ENCODE results near the gene RENBP.

The RENBP gene

DNA sequence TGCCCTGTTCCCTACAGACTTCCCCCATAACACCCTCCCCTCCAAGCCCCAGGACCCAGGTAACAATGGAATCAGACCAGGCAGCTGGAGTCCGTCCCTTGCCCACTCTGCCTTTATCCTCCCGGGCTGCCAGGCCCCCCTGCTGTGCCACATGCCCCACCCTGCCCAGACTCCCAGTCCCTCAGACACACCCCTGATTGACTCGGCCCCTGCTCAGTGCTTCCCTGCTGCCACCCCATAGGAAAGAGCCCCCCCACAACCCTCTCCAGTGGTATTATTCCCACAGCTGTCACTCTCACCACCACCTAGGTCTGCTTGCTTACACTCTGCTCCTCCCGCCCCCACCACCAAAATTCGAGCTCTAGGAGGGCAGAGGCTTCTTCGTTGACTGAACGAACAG lies 4.9 kb downstream of the RENBP start:
- FAIRE-seq (no peak), DNase-seq (ENCODE audit: insufficient read length) (no peak)
- TF ChIP-seq POLR2A (IDR thresholded peaks at IDR 0.05; ENCODE audit: low read depth, low read length) (no peak), TAF1 (IDR thresholded peaks at IDR 0.05; ENCODE audit: borderline replicate concordance, low read depth, low read length) (no peak), POLR2AphosphoS5 (IDR thresholded peaks at IDR 0.05; ENCODE audit: low read depth, low read length) (no peak)

DNA sequence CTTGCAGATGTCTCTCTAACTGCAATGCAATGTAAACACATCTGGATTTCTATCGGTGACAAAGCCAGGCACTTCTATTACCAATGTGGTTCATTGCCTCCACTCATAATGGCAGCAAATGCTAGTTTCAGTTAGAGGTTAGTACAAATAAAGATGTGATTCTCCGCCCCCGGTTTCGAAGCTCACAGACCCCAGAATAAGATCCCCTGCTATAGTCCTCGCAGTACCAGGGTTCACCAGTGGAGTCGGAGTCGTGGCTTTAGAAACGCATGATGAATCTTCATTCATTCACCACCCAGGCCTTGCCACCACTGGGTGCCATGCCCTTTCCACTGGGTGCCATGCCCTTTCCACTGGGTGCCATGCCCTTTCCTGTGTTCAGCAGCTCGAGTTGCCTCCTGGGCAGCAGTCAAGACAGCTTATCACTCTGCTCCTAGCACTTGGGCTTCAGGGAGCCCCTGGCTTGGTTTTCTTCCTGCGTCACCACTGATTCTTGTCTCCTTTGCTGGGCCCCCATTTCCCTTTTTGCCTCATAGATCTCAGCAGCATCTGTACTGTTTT lies 6.1 kb downstream of the RENBP start:
- DNase-seq (ENCODE audit: insufficient read length) (no peak), FAIRE-seq (no peak)
- TF ChIP-seq POLR2AphosphoS5 (IDR thresholded peaks at IDR 0.05; ENCODE audit: low read depth, low read length) (no peak), POLR2A (IDR thresholded peaks at IDR 0.05; ENCODE audit: low read depth, low read length) (no peak), TAF1 (IDR thresholded peaks at IDR 0.05; ENCODE audit: borderline replicate concordance, low read depth, low read length) (no peak)

DNA sequence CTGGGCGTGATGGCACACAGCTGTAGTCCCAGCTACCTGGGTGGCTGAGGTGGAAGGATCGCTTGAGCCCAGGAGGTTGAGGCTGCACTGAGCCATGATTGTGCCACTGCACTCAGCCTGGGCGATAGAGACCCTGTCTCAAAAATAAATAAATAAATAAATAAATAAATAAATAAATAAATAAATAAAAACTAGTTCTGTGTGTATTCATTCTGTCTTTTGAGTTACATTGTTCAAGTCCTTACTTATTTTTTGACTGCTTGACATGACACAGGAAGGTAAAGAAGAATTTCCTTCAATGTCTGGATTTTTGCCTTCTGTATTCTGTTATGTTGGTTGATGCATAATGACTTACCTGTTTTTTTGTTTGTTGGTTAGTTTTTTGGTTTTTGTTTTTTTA lies 7.4 kb downstream of the RENBP start:
- no peak for FAIRE-seq

DNA sequence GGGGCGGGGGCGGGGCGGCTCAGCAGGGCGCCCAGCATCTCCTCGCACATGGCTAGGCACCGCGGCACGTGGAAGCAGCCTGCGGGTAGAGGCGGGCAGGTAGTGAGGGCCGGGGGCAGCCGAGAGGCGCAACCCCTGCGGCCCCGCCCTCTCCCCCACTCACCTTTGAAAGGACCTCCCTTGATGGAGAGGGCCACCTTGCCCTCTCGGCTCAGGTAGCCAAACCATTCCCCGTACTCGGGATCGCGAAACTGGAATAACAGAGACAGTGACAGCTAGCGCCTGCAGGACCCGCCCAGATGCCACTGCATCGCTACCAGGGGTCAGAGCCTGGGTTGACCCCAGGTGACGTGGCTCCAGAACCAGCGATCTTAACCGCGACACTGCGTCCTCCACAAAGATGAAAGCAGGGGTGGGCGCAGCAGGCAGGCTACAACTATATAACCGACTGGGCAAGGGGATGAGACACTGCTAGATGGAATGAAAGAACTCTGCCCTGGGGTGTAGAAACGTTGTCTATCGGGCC lies 9.1 kb downstream of the RENBP start:
- TF ChIP-seq POLR2AphosphoS5 (IDR thresholded peaks at IDR 0.05; ENCODE audit: low read depth, low read length) (no peak), TAF1 (IDR thresholded peaks at IDR 0.05; ENCODE audit: borderline replicate concordance, low read depth, low read length) (no peak), POLR2A (IDR thresholded peaks at IDR 0.05; ENCODE audit: low read depth, low read length) (no peak)
- FAIRE-seq (peak; percentile 24), DNase-seq (ENCODE audit: insufficient read length) (no peak)

More for the DNA sequence above, 7.4 kb downstream of the RENBP start:
- no peak for TF ChIP-seq TAF1 (IDR thresholded peaks at IDR 0.05; ENCODE audit: borderline replicate concordance, low read depth, low read length)
- TF ChIP-seq POLR2AphosphoS5 (IDR thresholded peaks at IDR 0.05; ENCODE audit: low read depth, low read length): no peak
- no peak for TF ChIP-seq POLR2A (IDR thresholded peaks at IDR 0.05; ENCODE audit: low read depth, low read length)
- DNase-seq (ENCODE audit: insufficient read length): no peak

DNA sequence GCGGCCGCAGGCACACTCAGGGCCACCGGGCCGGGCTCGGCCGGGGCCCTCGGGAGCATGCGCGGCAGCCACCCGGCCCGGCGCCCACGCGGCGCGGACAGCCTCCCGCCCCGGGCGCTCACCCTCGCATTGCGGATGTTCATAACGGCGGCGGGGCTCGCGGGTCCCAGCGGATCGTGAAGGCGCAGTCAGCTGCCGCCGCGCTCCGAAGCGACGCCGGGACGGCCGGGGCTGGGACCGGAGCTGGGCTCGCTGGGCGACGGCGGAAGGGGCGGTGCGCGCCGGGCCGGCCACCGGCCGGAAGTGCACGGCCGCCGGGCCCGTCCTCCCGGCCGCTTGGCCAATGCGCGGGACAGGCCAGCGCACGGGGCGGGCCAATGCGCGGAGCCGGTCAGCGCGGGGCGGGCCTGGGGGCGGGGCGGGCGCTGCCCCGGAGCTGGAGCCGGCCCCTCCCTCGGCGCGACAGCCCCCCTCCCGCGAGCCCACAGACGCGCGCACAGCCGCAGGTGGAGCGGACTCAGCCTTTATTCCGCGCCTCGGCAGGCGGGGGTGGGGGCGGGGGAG lies 9.6 kb downstream of the RENBP start, which contains the start of gene NAA10:
Gene NAA10 (minus strand): TSS at position 276 of the 564 bp plus-strand sequence. CDS start 133 bp downstream, at position 143.
- DNase-seq (ENCODE audit: insufficient read length) (peak; percentile 97), FAIRE-seq (peak; percentile 97)
- TF ChIP-seq POLR2A (IDR thresholded peaks at IDR 0.05; ENCODE audit: low read depth, low read length) (peak; percentile 55; the same call in 1 of the 2 replicates), TAF1 (IDR thresholded peaks at IDR 0.05; ENCODE audit: borderline replicate concordance, low read depth, low read length) (no peak), POLR2AphosphoS5 (IDR thresholded peaks at IDR 0.05; ENCODE audit: low read depth, low read length) (no peak)

DNA sequence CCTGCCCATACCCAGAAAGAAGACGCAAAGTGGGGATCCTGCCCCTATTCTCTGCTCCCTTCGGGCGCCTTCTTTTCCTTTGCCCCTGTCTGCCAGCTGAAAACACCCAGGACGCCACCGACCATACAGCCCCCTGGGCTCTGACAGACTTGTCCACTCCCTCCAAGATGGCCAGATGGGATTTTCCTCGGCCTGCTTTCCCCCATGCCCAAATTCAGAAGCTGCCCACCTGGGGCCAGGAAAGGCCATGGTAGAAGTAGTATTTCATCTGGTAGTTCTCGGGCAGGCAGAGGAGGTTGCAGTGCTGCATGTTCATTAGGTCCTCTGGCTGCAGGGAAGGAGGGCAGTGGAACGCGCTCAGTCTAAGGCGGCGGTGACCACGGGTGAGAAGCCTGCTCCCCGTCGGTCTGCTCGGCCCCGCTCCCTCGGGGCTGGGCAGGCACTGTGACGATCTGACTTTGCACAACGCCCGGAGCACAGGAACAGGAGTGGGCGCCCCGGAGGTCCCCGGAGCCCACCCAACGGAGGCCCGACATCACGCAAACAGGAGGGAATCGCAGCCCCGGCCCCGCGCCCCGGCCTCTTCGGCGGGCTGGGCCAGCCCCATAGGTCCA lies 10.2 kb downstream of the RENBP start:
- TF ChIP-seq POLR2A (IDR thresholded peaks at IDR 0.05; ENCODE audit: low read depth, low read length) (no peak), POLR2AphosphoS5 (IDR thresholded peaks at IDR 0.05; ENCODE audit: low read depth, low read length) (no peak), TAF1 (IDR thresholded peaks at IDR 0.05; ENCODE audit: borderline replicate concordance, low read depth, low read length) (no peak)
- DNase-seq (ENCODE audit: insufficient read length) (no peak), FAIRE-seq (peak; percentile 24)

DNA sequence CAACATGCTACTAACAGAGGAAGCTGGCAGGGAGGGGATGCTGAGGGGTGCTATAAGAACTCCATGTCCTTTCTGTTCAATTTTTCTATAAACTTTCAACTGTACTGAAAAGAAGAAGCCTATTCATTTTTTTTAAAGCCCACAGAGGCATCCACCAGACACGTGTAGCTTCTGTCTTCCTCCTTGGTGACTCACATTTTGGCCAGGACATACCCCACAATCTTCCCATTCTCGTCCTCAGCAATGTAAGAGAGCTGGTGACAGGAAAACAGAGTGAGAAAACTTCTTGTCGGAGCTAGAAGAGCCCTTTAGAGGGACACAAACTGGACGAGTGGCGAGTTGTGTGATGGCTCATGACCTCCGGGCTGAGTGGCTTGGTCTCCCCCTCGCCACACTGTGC lies 10.7 kb downstream of the RENBP start:
- DNase-seq (ENCODE audit: insufficient read length) (no peak), FAIRE-seq (no peak)
- TF ChIP-seq TAF1 (IDR thresholded peaks at IDR 0.05; ENCODE audit: borderline replicate concordance, low read depth, low read length) (no peak), POLR2AphosphoS5 (IDR thresholded peaks at IDR 0.05; ENCODE audit: low read depth, low read length) (no peak), POLR2A (IDR thresholded peaks at IDR 0.05; ENCODE audit: low read depth, low read length) (no peak)

DNA sequence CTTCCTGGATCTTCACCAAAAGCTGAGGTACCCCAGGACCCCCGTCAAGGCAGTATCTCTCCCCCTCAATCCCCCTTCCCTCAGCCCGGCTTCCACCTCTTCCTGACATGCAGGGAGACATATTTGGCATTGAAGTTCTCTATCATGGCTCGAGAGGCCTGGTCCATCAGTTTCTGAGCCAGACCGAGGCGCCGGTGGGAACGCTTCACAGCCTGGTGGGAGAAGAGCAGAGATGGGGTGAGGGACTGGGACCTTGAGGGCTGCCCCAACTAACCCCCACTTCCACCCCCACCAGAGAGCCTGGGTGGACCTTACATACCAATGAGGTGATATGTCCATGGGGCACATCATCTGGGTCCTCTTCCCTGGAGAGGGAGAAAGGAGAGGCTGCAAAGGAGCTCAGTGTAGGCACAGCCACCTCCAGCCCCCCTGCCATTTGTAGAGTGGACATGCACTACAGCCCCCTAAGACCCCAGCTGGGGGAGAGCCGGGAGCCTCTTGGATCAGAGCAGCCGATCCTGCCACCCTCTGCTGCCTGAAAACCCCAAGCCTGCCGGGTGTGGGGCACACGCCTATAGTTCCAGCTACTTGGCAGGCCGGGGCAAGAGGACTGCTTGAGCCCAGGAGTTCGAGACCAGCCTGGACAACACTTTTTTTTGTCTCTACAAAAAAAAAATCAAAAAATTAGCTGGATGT lies 12.1 kb downstream of the RENBP start:
- DNase-seq (ENCODE audit: insufficient read length) (no peak), FAIRE-seq (no peak)
- no peak for TF ChIP-seq POLR2AphosphoS5 (IDR thresholded peaks at IDR 0.05; ENCODE audit: low read depth, low read length)
- TF ChIP-seq POLR2A (IDR thresholded peaks at IDR 0.05; ENCODE audit: low read depth, low read length): no peak
- TF ChIP-seq TAF1 (IDR thresholded peaks at IDR 0.05; ENCODE audit: borderline replicate concordance, low read depth, low read length): no peak

DNA sequence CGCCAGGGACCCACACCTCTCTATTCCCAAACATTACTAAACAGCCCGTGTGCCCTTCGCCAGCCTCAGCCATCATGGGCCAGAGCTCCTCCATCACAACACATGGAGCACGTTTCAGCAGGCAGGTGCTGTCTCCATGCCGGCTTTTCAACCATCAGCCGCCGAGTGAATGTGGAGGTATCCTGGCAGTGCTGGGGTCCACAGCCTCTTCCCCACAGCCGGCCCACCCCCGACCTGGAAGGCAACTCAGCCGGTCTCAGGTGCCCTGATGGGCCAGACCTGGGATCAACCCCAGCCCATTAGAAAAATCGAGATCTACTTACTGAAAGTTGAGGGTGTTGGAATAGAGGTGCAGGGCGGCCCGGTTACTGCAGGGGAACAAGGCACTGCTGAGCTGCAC lies 12.7 kb downstream of the RENBP start:
- TF ChIP-seq POLR2A (IDR thresholded peaks at IDR 0.05; ENCODE audit: low read depth, low read length): no peak
- no peak for TF ChIP-seq POLR2AphosphoS5 (IDR thresholded peaks at IDR 0.05; ENCODE audit: low read depth, low read length)
- TF ChIP-seq TAF1 (IDR thresholded peaks at IDR 0.05; ENCODE audit: borderline replicate concordance, low read depth, low read length): no peak
- FAIRE-seq (no peak), DNase-seq (ENCODE audit: insufficient read length) (no peak)

DNA sequence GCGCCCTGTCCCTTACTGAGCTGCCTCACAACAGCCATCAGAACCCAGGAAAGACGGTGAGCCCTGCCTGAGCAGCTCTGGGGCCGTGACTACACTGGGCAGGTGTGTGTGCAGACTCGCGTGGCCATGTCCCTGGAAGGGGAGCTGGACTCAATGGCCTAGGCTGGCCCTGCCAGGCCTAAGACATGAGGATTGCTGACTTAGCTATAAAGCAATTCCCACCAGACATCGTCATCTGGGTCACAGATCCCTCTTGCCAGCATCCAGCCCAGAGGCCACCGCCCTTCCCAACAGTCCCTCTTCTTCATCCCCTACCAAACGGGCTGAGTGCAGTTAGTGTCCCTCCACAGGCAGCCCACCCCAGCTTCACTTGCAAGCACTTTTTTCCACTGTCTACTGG lies 13.3 kb downstream of the RENBP start:
- DNase-seq (ENCODE audit: insufficient read length): no peak
- TF ChIP-seq TAF1 (IDR thresholded peaks at IDR 0.05; ENCODE audit: borderline replicate concordance, low read depth, low read length) (no peak), POLR2A (IDR thresholded peaks at IDR 0.05; ENCODE audit: low read depth, low read length) (no peak), POLR2AphosphoS5 (IDR thresholded peaks at IDR 0.05; ENCODE audit: low read depth, low read length) (no peak)
- no peak for FAIRE-seq

All from GM12892 (cell line).